ENCODE results near the gene SDK1. TPM values are rescaled to one million over a fixed set of nuclear protein-coding genes. Genes with fewer than 3 reads are reported as not detected.
"Not testable (repeated sequence)": the region's sequence is repeated elsewhere in the genome, so short reads cannot be mapped to it uniquely, and the experiment has no call there.

Gene SDK1
- total RNA-seq, 1 donor from 2014 or later = 37.6 TPM

GRCh38 chr7:3739983-3740382 is 438.9 kb downstream of the SDK1 start:
- Mint-ChIP-seq H3K9me3 (ENCODE audit: low read depth) (peaks cover 23% of the 10 kb centered on the region), H3K4me3 (ENCODE audit: low read depth) (no peak overlapping the region), H3K27me3 (no peaks in the 10 kb centered on the region), H3K4me1 (ENCODE audit: low read depth) (peaks cover 2% of the 10 kb centered on the region), H3K27ac (no peak overlapping the region), H3K36me3 (ENCODE audit: insufficient read depth) (peaks cover 14% of the 10 kb centered on the region)
- no peak for TF ChIP-seq CTCF (IDR thresholded peaks at IDR 0.05; ENCODE audit: unreplicated experiment)
- no peak for DNase-seq (ENCODE audit: low spot score, unreplicated experiment)

GRCh38 chr7:3747467-3747866 is 446.4 kb downstream of the SDK1 start:
- H3K4me1 Mint-ChIP-seq (ENCODE audit: low read depth) = no peaks in the 10 kb centered on the region
- peaks cover 3% of the 10 kb centered on the region for H3K36me3 Mint-ChIP-seq (ENCODE audit: insufficient read depth)
- peaks cover 2% of the 10 kb centered on the region for H3K9me3 Mint-ChIP-seq (ENCODE audit: low read depth)
- no peak overlapping the region for H3K27ac Mint-ChIP-seq
- no peak overlapping the region for H3K4me3 Mint-ChIP-seq (ENCODE audit: low read depth)
- no peaks in the 10 kb centered on the region for H3K27me3 Mint-ChIP-seq
- TF ChIP-seq CTCF (IDR thresholded peaks at IDR 0.05; ENCODE audit: unreplicated experiment) = no peak
- DNase-seq (ENCODE audit: low spot score, unreplicated experiment) = no peak

GRCh38 chr7:3748389-3748788 is 447.3 kb downstream of the SDK1 start:
- H3K4me1 Mint-ChIP-seq (ENCODE audit: low read depth) = no peaks in the 10 kb centered on the region
- H3K36me3 Mint-ChIP-seq (ENCODE audit: insufficient read depth) = peaks cover 3% of the 10 kb centered on the region
- no peak overlapping the region for H3K27ac Mint-ChIP-seq

GRCh38 chr7:3753868-3754267 is 452.8 kb downstream of the SDK1 start:
- Mint-ChIP-seq H3K9me3 (ENCODE audit: low read depth) (peaks cover 6% of the 10 kb centered on the region), H3K36me3 (ENCODE audit: insufficient read depth) (no peaks in the 10 kb centered on the region), H3K27ac (no peak overlapping the region), H3K4me3 (ENCODE audit: low read depth) (no peak overlapping the region), H3K27me3 (no peaks in the 10 kb centered on the region), H3K4me1 (ENCODE audit: low read depth) (no peaks in the 10 kb centered on the region)
- no peak for TF ChIP-seq CTCF (IDR thresholded peaks at IDR 0.05; ENCODE audit: unreplicated experiment)
- no peak for DNase-seq (ENCODE audit: low spot score, unreplicated experiment)

More at GRCh38 chr7:3748389-3748788, 447.3 kb downstream of the SDK1 start:
- no peak for DNase-seq (ENCODE audit: low spot score, unreplicated experiment)
- TF ChIP-seq CTCF (IDR thresholded peaks at IDR 0.05; ENCODE audit: unreplicated experiment) = no peak
- Mint-ChIP-seq H3K9me3 (ENCODE audit: low read depth) (peaks cover 2% of the 10 kb centered on the region), H3K4me3 (ENCODE audit: low read depth) (no peak overlapping the region), H3K27me3 (no peaks in the 10 kb centered on the region)

GRCh38 chr7:3754493-3755341 is 453.7 kb downstream of the SDK1 start:
- Mint-ChIP-seq H3K27ac (peak overlapping the region; percentile 71), H3K36me3 (ENCODE audit: insufficient read depth) (no peaks in the 10 kb centered on the region), H3K27me3 (no peaks in the 10 kb centered on the region), H3K4me1 (ENCODE audit: low read depth) (no peaks in the 10 kb centered on the region), H3K9me3 (ENCODE audit: low read depth) (peaks cover 6% of the 10 kb centered on the region), H3K4me3 (ENCODE audit: low read depth) (no peak overlapping the region)
- no peak for DNase-seq (ENCODE audit: low spot score, unreplicated experiment)
- no peak for TF ChIP-seq CTCF (IDR thresholded peaks at IDR 0.05; ENCODE audit: unreplicated experiment)

- not testable (repeated sequence) for H3K36me3 Mint-ChIP-seq (ENCODE audit: insufficient read depth); H3K4me1 Mint-ChIP-seq (ENCODE audit: low read depth); H3K27me3 Mint-ChIP-seq; H3K4me3 Mint-ChIP-seq (ENCODE audit: low read depth); DNase-seq (ENCODE audit: low spot score, unreplicated experiment); H3K9me3 Mint-ChIP-seq (ENCODE audit: low read depth); H3K27ac Mint-ChIP-seq
Observed at GRCh38 chr7:3755778-3756453, 454.9 kb downstream of the SDK1 start.
